HCT116 (cell line): ENCODE measurements around the gene GFI1.

ENCODE experiments used
- CTCF ChIP-seq, 3 experiments: fragments of 200-600 bp in 1 of 3; sonication (generic) in 1 of 3; IDR thresholded peaks in 2 of 3; conservative IDR thresholded peaks in 1 of 3; 2 replicates each; pipeline ENCODE4 v1.5.1; 2012 to 2017; ENCODE audit warnings: low read depth in 2 of 3, low read length in 2 of 3, antibody characterized with exemption in 1 of 3, borderline replicate concordance in 1 of 3, control low read depth in 1 of 3, mild to moderate bottlenecking in 1 of 3, mixed read lengths in 1 of 3, mixed run types in 1 of 3, moderate library complexity in 1 of 3; ENCODE audit not compliant: insufficient read depth in 1 of 3
- MAX ChIP-seq: IDR thresholded peaks from 2 replicates; pipeline ENCODE4 v1.6.1; 2012
- POLR2A ChIP-seq: IDR thresholded peaks from 2 replicates; pipeline ENCODE4 v1.7.0; 2011; ENCODE audit warnings: borderline replicate concordance; ENCODE audit not compliant: insufficient read depth, insufficient read length; ENCODE audit errors: extremely low read depth
- POLR2AphosphoS5 ChIP-seq: IDR thresholded peaks from 2 replicates; pipeline ENCODE4 v1.6.1; 2011; ENCODE audit warnings: mild to moderate bottlenecking, low read depth, low read length, moderate library complexity
- RAD21 ChIP-seq: IDR thresholded peaks from 2 replicates; pipeline ENCODE4 v1.6.1; 2012; ENCODE audit warnings: low read depth, mild to moderate bottlenecking
- REST ChIP-seq: IDR thresholded peaks from 2 replicates; pipeline ENCODE4 v1.6.1; 2012; ENCODE audit warnings: low read depth
- SIN3A ChIP-seq: IDR thresholded peaks from 2 replicates; pipeline ENCODE4 v1.6.1; 2012; ENCODE audit warnings: low read depth
- YY1 ChIP-seq: IDR thresholded peaks from 2 replicates; pipeline ENCODE4 v1.6.1; 2011; ENCODE audit warnings: low read length, low read depth, moderate library complexity, mild to moderate bottlenecking; ENCODE audit not compliant: insufficient replicate concordance; ENCODE audit errors: extremely low read depth
- ZFX ChIP-seq: fragments of 450-650 bp; IDR thresholded peaks from 2 replicates; pipeline ENCODE4 v1.6.1; 2017
- ZNF274 ChIP-seq: fragments of 200-500 bp; sonication (Bioruptor generic); IDR thresholded peaks from 2 replicates; pipeline ENCODE4 v1.6.1; 2014; ENCODE audit warnings: mild to moderate bottlenecking, low read depth, low read length, inconsistent platforms

- TF ChIP-seq CTCF (IDR thresholded peaks at IDR 0.05 in 2 of 3, conservative IDR thresholded peaks at IDR 0.05 in 1 of 3; ENCODE audit: borderline replicate concordance in 1 of 3, insufficient read depth in 1 of 3, low read depth in 2 of 3, low read length in 2 of 3) = no peak
- TF ChIP-seq ZNF274 = no peak
- TF ChIP-seq POLR2A = no peak
- no peak for TF ChIP-seq YY1
- no peak for TF ChIP-seq SIN3A
- TF ChIP-seq POLR2AphosphoS5 = no peak
- TF ChIP-seq RAD21 = no peak
- TF ChIP-seq REST = no peak
- no peak for TF ChIP-seq ZFX
- no peak for TF ChIP-seq MAX
Observed at GRCh38 chr1:92447976-92448375, 38.7 kb downstream of the GFI1 start.
